Stimulated activated CD4-positive, alpha-beta T cell treated with anti-CD3 and anti-CD28 coated beads, Interleukin-2, amount 100 ng/mL, for 4 hours (primary cell): ENCODE data around the gene NEK10.

Experiments used
- DNase-seq: peaks from one replicate; pipeline ENCODE4 v3.0.0-alpha.2; 2020; ENCODE audit warnings: low read depth

Gene NEK10

DNA sequence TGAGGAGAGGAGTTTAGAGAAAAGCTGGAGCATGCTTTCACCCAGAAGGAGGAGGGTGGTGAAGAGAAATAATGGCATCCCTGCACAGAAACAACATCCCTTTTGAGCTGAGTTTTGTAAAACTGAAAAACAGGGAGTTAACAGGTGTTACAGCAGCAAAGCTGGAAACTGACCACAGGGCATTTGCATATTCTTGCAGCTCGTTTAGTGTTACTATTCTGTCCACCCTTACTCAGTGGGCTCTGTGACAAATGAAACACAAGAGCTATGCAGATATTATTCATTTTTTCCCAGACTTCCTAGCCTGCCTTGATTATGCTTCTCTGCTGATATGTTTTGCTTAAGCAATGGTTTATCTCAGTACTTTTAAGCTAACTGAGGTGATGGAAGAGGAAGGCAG is 272.0 kb downstream of the NEK10 start:
- DNase-seq: no peak

DNA sequence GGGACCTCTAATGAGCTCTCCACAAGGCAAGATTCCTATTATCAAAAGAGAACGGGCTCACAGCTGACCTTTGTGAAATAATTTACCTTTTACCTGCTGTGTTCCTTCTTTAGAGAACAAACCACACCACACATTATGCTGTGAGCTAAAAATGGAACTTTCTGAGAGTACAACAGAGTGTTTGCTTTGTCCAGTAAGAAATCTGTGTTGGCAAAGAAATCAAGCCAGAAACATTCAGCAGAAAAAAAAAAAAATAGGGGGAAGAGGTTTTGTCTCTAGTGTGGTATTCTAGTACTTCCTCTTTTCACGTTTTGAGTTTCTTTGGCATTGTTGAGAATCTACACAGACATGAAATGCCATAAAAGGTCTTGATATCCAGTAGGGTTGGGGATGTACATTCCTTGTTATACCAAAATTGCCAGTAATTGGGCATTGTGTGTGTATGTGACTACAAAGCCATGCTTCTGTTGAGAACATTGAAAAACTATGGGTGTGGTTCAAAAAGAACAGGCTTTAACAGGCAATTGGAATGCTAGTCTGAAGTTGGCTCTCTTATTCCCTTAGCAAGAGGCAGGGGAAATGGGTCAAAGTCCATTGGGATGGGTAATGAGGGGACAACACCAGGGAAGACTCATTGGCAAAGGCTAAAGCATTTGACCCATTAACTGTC is 273.5 kb downstream of the NEK10 start:
- no peak for DNase-seq

DNA sequence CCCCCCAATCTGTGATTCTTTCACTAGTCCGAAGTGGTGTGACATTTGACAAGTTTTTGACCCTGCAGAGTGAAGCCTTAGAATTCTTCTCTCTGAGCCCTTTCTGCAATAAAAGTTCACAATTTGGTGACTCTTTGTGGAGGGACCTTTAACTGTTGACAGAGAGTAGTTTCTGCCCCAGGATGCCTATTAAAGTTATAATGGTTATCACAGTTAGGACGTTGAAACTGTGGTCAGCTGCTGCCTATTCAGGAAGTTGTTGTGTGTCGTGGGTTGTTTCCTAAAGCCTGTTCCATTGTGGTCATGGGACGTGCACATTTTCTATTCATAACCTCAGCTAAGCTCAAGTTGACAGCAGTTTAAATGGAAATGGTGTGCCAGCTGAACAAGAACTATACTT is 274.5 kb downstream of the NEK10 start:
- DNase-seq: no peak

DNA sequence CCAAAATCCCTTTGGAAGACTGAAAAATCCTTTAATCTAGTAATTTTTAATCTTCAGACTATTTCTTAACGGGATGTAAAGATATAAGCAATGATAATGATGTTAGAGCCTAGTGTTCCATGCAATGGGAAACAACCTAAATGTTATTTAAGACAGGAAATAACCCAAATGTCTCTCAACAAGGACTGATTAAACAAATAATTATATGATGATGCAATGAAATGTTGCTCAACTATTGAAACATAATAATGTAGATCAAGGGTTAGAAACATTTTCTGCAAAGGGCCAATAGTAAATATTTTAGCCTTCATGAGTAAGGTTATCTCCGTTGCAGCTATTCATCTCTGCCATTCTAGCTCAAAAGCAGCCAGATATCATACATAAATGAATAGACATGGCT is 275.4 kb downstream of the NEK10 start:
- no peak for DNase-seq

DNA sequence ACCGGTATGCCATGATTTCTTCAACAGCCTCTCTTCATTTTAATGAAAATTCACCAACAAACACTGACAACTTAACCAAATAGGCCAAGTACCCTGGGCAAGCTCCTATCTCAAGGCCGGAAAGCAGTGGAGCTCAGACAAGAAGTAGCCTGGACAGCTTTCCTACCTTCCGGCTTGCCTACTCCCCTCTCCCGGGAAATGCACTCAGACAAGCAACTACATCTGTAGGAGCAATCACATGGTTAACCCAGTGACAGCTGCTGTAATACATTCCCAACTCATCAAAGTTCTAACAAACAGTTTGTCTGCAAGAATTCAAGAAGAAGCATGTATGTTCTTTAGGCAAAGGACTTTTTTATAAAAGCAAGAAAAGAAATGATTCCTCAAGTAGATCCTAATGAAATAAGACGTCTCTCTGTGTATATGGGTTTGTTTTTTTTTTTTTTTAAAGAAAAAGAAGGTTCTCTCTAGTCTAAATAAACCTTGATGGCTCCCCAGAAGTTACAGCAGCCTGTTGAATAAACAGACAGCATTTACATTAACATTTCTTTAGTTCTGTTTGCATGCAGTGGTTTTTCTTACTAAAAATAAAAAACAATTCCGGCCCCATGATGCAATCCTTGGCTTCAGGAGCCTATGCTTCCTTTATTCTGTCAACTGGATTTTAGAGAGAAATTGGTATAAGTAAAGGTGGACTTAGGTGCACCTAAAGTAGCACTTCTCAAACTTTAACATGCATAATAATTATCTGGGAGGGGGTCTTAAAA is 278.7 kb downstream of the NEK10 start:
- DNase-seq: no peak

DNA sequence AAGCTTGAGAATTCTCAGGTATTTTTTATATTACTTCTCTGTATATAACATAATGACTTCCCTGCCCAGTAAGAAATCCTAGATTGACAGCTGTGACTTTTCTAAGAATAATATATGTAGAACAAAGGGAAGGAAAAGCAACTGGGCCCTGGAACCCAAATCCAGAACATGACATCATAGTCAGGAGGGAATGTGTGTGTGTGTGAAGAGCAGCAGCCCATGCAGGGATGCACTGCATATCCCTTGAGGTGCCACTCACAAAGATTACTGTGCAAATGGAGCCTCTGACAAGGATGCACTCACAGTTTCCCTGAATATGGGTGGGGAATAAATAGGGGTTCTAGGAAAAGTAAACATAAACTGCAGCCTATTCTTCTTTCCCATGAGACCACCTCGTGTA is 279.5 kb downstream of the NEK10 start:
- no peak for DNase-seq

DNA sequence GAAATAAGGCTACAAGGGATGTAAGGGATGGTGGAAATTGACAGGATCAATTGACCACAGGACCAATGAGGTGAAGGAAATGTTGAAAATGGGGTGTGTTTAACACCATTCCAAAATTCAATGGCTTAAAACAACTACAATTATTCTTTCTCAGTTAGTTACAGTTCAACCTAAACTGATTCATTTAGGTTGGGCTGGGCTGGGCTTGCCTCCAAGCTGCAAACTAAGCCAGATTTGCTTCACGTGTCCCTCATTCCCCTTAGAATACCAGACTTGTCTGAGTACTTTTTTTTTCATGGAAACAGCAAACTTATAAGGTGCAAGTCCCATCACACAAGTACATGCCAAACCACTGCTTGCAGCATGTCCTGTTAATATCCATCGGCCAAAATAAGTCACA is 280.1 kb downstream of the NEK10 start:
- no peak for DNase-seq

DNA sequence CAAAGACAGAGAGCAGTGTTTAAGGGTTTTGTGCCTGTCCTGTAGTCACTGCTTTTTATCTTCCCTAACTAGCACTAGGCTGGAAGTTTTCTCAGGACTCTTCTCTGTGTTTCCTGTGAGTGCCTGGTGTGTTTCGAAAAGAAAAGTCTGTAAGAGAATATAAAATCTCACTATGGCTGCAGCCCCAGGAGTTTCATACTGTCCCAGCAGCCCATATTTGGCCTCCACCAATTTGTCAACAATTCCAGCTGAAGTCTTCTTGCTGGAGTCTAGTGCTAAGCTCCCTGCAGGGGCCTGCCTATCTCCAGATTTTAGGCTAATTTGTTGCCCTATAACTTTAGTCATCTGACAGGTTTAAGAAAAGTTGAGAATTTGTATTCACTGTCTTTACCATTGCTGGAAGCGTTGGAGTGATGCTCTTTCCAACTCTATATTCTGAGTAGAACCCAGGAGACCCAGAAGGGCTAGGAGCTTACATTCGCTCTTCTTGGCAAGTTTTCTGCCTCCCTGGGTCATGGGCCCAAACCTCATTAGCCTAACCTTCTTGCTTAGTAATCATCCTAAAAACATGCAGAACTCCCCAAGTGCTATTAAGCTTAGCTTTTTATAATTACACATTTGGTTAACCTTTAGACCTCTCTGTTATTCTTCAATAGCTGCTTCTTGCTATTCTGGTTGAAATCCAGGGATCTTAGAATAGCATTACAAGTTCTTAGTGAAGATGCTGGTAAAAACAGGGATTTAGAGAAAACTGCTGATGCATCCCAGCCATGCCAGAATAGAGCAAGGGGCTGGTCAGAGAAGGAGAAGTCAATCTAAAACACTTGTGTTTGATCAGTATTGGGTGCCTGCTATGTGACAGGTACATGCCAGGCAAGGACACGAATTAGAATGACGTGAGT is 283.1 kb downstream of the NEK10 start:
- no peak for DNase-seq

DNA sequence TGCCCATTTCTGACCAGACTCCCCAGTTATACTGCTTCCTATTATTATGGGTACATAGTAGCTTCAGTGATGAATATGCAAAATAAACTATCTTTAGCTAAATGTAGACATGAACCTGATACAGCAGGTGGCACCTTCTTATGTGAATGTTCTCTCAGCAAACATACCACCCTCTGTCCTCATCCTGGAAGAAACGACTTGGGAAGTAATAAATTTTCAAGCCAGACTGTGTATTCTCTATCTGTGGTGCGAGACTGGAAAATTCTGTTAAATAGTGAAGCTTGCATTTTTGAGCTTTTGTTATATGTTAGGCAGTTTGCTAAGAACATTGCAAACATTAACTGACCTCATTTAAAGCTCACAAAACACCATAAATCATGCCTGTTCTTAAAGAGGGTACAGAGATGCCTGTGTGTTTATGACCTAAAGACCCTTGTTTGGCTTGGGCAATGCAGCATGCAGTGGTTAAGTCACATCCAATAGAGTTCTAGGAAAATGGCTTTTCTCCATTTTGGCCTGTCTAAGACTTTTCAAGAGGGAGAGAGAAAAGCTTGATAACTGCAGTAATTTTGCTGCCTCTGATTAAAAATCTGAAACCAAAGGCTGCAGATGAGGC is 287.1 kb downstream of the NEK10 start:
- no peak for DNase-seq

DNA sequence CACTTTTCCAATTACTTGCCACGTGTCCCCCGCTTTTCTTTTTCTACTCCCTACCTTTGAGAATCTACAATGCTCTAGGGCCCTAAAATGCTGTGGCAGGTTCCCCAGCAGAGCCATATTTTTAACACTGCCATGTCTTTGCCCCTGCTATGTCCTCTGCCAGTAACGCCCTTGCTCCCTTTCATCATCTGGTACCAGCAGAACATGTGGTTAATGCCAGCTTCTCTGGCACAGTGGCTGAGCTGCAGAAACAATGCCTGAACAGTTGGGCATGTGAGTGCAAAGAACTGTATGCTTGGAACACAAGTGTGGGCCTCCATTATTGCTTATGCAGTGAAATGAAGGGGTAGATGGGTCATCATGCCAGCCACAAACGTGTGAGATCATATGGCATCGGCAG is 287.6 kb downstream of the NEK10 start:
- DNase-seq: no peak

DNA sequence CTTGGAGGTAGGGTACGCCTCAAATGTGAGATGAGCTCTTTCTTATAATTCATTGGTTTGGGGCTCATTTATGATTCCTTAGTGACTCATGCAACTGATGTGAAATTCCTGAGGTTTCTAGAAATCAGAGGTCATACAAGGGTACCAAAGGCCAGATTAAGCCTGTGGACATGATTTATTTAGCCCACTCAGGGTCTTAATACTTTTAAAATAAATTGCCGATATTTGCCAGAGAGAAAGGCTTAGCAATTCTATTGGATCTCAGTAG is 289.0 kb downstream of the NEK10 start:
- no peak for DNase-seq

DNA sequence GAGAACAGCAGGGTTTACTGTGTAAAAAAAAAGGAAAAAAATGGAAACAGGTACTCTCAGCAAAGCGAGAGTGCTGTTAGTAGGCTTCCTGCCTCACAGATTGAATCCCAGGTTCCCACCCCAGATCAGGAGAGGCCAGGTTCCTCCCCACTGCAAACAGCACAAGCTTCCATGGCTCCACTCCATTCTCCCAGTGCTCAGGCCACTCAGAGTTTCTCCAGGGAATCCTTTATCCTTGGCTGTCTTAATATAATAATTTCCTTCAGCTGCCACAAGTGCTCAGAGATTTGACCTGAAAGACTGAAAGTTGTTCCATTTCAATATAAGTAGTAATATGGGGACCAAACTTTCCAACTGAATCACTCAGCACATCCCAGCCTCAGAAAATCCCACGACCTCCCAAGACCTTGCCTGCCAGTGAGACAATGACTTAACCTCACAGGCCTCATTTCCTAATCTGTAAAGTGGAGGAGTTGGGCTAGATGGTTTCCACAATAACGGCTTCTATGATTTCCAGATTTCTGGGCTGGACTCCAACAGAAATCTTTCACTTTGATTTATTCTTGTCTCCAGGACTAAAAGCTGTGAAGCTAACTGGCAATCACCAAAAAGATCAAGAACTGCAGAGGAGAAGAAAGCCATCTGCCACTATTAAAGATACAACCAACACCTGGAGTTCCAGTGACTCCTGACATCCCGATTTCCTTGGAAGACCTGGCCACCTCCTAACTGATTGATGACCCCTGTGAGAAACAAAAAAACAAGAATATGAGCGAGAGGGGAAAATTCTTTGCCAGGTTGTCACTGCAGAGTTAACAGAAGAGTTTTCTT is 289.5 kb downstream of the NEK10 start:
- no peak for DNase-seq

DNA sequence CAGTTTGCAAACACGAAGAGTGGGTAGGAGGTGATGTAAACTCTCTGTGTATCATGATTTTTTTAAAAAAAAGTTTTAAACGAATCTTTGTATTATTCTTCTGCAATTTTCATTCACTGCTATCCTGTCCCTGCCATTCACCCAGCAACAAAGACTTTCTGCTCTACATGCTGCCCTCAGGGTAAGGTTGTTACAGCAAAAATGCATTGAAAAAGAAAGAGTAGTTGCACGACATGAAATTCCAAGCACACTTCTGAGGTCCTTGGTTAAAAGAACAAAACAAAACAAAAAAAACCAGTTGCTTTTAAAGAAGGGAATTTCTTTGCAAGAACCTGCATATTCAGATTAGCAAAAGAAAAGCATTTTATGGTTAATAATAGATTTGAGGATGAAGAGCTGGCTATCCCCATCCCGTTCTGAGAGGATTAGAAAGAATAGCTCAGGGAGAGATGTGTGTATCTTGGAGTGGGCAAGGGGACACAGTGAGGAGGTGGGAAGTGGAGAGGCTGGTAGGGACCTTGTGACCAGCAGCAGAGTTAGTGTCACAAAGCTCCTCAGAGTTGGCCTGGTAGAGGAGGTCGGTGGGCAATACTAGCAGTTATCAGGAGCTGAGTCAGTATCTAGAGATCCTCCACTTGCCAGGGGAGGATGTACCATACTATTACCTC is 290.8 kb downstream of the NEK10 start:
- DNase-seq: no peak

DNA sequence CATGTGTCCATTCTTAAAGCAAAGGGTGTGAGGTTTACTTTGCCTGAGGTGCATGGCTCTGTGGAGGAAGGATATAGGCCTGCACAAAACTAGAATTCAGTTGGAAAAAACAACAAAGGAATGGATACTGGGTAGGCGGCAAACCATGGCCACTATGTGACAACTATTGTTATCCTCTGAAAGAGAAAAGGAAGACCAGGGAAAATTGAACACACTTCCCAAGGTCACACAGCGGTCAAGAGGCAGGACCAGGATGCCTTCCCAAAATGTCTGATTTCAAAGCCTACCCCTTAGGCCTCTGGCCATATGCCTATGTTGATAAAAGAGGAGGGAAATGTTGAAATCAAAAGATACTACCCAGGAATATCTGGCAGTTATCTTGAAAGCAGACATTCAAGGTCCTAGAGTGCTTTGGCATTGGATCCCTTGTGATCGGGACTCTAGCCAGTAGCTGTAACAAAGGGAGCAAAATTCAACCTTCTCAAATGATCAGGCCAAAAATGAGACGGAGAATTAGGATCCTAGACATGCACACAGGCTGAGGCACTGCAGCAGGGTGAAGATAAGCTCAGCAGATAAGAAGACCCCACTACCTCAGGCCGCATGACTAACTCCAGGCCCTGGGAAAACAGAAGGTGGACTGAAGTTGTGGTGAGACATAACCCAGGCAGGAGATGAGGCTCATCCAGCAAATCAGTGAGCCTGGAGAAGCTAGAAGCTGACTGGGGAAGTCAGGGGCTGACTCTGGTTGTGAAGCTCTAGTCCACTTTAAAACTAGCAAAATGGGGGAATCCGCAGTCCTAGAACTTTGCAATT is 292.2 kb downstream of the NEK10 start:
- no peak for DNase-seq

DNA sequence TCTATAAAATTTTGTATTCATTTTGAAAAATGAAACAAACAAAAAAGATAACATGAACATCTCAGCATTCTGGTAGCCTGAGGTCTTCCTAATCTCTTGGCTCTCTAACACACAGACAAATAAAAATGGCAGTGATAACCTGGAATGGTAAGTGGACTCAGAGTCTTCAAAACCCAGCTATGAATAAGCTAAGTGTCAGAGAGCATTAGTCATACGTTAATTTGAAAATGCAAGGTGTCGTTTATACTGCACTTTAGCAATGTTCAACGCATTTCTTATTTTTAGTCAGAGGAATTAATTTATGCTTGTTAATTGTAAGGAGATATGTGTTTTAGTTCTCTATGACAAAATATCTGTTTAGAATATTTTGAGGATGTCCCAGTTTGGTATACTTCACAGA is 294.3 kb downstream of the NEK10 start:
- no peak for DNase-seq

DNA sequence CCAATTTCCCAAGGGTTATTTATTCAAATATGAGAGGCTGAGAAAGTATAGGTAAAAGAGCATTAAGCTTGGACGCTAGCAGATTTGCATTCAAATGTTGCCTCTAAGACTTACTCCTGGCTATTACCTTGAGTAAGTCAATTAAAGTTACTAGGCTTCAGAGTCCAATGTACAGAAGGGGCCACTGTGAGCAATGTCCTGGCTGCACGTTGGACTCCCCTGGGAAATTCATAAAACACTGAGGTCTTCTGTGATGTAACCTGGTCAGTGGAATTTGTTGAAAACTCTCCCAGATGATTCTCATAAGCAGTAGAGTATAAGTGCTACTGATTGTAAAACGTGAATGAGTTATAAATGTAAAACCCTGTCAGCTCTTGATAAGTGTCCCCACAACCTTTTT is 295.3 kb downstream of the NEK10 start:
- no peak for DNase-seq

DNA sequence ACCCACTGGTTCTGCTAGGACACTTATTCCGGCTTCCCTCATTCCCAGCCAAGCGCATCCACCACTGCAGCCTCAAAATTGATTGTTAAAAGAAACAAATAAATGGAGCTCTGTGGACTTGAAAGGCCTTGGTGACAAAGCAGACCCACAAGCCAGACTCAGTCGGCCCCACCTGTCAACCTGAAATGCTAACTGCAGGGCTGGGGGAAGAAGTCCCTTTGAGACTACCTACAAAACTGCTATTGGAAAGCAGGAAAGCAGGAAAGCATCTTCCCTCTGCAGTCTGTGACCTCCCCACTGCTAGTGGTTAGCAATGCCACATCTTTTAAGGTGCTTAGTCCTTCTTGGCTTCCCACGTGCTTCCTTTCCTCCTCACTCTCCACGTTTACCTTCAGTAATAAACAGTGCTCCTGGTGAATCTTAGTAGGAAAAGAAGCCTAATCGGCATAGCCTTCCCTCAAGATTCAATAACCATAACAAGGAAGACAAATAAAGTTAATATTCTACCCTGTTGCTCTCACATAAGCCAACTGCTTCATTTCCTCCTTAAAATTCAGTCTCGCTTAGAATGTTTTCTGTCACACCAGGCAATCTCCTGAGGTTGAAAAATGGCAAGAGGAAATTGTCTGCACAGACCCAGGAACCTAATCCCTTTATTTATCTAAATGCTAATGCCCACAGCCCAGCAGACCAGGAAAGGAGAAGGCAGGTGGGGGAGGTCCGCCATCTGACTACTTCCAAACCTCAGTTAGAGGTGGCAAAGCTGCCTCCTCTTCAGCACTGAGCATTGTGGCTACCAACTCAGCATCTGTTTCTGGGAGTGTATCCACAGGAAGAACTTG is 296.2 kb downstream of the NEK10 start:
- DNase-seq: no peak

DNA sequence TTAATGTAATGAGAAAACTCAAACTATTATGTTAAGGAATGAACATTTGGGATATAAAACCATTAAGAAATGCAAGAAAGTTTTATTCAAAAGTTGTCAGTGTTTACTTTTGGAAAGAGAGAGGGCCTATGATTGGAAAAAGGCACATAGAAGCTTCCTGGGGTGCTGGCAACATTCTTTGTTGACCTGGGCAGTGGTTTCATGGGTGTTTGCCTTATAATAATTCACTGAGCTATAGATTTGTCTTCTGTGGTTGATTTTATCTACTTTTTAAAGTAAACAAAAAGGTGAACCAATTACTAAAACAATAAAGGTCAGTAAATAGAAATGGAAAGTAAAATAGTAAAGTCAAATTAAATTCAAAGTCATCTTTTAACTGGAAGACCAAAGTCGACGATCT is 308.8 kb downstream of the NEK10 start:
- no peak for DNase-seq
